ENCODE results near the gene NCAM1.

NCAM1 gene

GRCh38 chr11:113213549-113213948 is 252.3 kb downstream of the NCAM1 start:
- FAIRE-seq: no peak

DNA sequence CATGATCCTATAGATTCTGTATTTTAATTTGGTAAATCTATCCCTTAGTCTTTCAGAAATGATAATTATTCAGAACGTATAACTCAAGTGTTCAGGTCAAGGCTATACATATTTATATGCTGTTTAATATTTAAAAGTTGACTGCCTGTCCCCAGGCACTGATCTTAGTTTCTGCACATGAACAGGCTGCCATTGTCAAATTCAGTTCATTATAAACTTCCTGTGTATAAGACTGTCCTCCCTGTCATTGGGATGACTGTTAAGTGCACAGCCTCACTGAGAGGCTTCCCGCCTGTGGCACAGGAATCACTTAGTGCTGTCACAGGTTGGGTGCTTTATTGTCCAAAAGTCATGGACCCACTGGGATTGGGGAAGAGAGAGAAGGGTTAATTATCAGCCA is 261.0 kb downstream of the NCAM1 start:
- FAIRE-seq: no peak

- no peak for FAIRE-seq
Observed at GRCh38 chr11:113234888-113235287, 273.7 kb downstream of the NCAM1 start.

DNA sequence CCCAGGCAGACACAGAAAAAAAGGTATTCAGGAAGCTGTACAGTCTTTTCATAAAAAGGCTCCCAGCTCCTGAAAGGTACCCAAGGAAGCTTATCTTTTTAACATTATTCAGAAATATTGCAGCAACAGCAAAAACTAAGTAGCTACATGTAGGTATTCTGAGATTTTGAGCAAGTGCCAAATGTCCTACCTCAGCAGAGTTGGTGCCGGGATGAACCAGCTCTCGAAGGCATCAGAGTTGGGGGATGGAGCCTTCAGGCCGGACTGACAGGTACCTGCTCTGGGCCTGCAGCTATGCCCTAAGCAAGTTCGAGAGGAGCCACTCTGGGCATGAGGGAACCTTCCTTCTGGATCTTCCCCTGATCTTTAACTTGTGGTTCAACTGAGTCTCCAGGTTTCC is 276.0 kb downstream of the NCAM1 start:
- no peak for FAIRE-seq

DNA sequence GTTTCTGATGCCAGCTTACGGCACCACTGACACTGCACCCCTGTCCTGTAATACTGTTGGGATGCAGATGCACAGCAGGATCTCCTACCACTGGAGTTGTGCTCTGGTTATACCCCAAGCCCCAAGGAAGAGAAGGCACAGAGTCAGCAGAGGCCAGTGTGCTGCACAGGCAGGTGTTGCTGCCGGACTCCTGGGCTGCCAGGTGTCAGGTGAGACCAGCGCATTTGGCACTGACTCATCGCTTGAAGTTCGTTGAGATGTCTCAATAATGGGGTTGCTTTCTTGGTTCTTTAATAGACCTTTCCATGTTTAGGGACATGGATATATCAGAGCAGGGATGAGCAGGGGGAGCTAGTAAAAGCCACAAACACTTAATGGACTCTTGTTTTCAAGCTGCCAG is 277.5 kb downstream of the NCAM1 start:
- FAIRE-seq: no peak

- FAIRE-seq: no peak
Observed at GRCh38 chr11:113240389-113240788, 279.2 kb downstream of the NCAM1 start.

DNA sequence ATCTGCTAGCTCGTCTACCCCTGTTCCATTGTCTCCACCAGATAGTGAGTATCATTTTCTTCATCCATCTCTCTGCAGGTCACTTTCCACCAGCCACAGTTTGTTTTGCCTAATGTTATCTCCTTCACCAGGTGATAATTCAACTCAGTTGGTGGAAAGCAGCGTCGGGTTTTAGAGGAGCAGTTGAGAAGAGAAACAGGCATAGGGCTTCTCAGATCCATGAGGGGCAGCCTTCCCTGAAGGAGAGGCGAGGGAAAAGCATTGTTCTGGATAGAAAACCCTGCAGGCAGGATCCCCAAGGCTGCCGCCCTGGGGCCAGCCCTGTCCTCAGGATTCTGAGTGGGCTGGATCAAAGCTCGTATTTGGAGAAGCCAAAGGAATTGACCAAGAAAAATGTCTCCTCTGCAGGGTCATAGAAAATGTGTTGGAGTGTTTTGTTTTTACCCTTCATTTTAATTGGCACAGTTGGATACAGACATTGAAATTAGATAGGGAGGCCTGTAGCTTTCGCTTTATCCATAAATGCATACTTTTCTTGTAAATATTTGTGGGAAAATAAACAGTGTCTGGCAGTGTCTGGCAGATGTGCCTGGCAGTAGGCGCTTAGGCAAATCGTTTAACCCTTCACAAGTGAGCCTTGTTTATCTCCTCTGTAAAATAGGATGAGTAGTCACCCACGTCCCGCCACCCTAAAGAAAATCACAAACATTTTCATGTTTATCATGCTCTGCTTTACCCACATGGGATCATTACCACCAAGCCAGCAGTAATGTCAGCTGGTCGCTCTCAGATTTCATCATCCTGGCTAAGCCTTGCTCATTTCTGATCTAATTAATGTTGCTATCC is 279.8 kb downstream of the NCAM1 start:
- no peak for FAIRE-seq

DNA sequence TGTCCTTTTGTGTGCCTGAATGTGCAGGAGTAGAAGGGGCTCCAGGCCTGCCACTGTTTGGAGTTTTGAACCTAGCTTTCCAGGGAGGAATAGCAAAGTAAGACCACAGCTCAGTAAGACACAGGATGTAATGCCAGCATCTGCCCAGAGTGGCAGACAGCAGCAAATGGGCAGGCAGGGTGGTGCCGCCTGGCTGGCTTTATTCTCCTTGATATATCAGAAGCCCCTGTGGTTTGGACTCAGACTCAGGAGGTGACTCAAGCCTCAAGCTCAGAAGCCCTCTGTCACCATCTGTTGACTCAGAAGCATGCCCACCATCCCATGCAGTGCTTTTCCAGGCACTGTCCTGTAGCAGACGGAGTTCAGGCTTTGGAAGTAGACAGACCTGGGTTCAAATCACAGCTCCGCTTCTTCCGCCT is 280.4 kb downstream of the NCAM1 start:
- FAIRE-seq: no peak

GRCh38 chr11:113242060-113242459 is 280.8 kb downstream of the NCAM1 start:
- FAIRE-seq: no peak

- FAIRE-seq: no peak
Observed at GRCh38 chr11:113242767-113243397, 281.7 kb downstream of the NCAM1 start.

GRCh38 chr11:113243696-113244095 is 282.5 kb downstream of the NCAM1 start:
- no peak for FAIRE-seq

- no peak for FAIRE-seq
Observed at GRCh38 chr11:113245216-113245615, 284.0 kb downstream of the NCAM1 start.

GRCh38 chr11:113247221-113247620 is 286.0 kb downstream of the NCAM1 start:
- FAIRE-seq: no peak

GRCh38 chr11:113247966-113248365 is 286.7 kb downstream of the NCAM1 start:
- FAIRE-seq: no peak

GRCh38 chr11:113248702-113249490 is 287.7 kb downstream of the NCAM1 start:
- FAIRE-seq: no peak

DNA sequence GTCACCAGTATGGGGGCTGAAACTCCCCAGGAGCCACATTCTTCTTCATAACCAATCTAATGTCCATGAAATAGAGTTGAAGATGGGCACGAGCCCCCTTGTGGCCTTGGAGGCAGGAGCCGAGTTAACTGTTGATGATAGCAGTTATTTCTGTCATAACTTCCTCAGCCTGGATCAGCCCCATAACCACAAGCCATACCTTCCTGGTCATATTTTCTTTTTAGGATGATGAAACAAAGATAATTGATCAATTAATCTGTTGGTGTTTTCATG is 288.2 kb downstream of the NCAM1 start:
- FAIRE-seq: no peak

DNA sequence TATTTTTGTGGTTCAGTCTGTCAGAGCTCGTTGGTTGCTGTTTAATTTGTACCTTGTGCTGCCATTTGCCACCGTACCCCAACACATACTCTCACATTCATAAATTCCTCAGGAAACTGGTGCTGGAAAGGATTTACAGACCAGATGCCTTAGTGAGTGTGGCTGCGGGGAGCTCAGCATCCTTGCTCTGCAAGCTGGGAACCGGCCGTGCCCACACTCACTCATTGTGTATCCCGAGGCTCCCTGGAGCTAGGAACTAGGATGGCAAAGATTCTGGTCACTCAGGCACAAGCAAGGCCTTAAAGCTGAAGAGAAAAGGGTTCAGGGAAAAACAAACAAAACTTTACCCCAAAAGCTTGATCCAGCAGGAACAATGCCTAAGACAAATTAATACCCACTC is 288.6 kb downstream of the NCAM1 start:
- FAIRE-seq: no peak

DNA sequence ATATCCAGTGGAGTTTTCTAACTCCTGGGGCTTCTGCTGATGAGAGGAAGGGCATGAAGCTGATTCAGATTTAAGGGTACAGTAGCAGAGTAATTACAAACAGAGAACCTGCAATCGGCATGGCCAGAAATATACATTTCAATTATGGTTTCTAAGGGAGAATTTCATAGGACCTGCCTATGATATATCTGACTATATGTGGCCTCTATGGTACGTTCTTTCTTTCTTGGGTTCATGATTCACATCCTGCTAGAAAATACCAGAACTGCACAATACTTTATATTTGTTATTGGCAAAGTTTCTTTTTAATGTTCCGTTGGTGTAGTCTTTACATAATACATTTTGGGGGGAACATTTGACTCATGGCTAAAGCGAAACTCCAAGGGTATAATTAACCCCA is 290.1 kb downstream of the NCAM1 start:
- no peak for FAIRE-seq

- FAIRE-seq: no peak
Observed at GRCh38 chr11:113253406-113253805, 292.2 kb downstream of the NCAM1 start.

DNA sequence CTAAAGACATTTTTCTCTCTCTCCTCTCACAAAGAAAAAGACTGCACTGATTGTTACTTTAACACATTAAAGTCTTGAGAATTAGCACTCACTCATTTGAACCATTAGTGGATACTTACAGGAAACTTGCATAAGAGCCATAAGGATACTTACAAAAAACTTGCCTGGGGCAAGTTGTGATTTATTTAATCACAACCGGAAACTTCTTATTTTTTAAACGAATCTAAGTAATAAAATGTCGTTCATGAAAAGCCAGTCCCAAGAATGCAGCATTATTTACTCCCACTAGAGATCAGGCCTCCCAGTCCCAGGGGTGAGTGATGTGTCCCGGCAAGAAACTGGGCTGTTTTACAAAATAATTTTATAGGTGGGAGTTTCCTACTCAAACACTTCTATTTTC is 293.9 kb downstream of the NCAM1 start:
- no peak for FAIRE-seq

DNA sequence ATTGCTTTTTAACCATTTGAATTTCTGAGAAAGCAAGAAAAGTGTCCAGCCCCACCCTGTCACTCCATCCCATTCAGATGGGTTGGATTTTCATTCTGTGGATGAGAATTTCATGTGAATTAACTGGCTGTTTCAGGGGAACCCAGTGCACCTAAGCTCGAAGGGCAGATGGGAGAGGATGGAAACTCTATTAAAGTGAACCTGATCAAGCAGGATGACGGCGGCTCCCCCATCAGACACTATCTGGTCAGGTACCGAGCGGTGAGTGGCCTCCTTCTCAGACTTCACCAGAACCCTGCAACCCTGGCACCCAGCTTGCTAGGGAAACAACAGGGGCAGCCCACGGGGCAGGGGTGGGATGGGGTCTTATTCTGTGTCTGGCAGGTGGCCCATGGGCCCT is 294.5 kb downstream of the NCAM1 start:
- no peak for FAIRE-seq

DNA sequence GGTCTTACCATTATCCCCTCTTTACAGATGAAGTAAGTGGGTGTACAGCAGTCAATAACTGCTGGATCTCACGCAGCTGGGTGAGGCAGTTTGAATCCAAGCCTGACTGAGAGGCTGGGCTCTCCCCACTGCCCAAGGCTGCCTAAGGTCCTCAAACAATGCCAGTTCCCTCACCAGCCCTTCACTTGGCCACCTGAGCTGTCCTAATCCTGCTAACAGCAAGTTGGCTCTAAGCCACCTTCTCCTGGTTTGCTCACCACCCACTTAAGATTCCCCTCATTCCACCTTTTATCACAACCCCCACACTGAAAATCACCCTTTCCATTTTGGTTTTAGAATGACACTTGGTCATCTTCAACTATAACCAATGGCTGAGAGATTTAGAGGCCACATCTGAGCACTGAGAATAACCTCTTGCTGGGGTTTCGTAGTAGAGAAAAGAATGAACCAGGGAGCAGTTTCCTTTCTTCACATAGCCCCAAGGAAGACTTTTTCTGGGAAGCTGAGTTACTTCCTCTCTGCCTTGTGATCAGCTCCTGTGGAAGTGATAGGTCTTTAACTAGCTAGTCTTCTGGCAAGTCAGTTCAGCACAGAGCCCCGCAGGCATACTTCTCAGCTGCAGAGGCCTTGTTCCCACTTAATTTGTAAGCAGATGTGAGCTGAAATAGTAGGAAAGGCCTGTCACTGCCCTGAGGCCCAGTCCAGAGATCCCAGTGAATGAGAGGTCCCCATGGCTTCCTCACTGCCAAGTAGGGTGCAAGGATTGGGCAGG is 295.4 kb downstream of the NCAM1 start:
- no peak for FAIRE-seq

GRCh38 chr11:113260096-113260425 is 298.8 kb downstream of the NCAM1 start:
- FAIRE-seq: no peak

Data from A204.1 (cell line).